Adrenal gland (tissue), 5 donors: ENCODE results near the gene SVIP.

Source experiments
- CTCF ChIP-seq, 6 experiments: fragments of 450-650 bp in 4 of 6; fragments of 200-600 bp in 2 of 6; sonication (generic) in 1 of 6; IDR thresholded peaks; 1 replicate in 5 of 6; 2 replicates in 1 of 6; pipeline versions ENCODE4 v1.5.1 to v1.8.0; 2016 to 2021; ENCODE audit warnings: antibody characterized with exemption in 6 of 6, mild to moderate bottlenecking in 2 of 6, moderate library complexity in 1 of 6
- POLR2A ChIP-seq, 2 donors: fragments of 450-650 bp; IDR thresholded peaks; one replicate each; pipeline ENCODE4 v1.6.1; 2017; ENCODE audit warnings: antibody characterized with exemption in 2 of 2, mild to moderate bottlenecking in 2 of 2, moderate library complexity in 1 of 2
- donor health status: DM: no; HTN: no; CAD: no.

GRCh38 chr11:22809893-22810292, 19.7 kb downstream of the SVIP start:
- no peak for TF ChIP-seq CTCF (IDR thresholded peaks at IDR 0.05)
- no peak for TF ChIP-seq POLR2A (IDR thresholded peaks at IDR 0.05)
